Upper lobe of right lung (tissue), 1 donor: ENCODE results near the gene ROR1. TPM values are rescaled to one million over a fixed set of nuclear protein-coding genes. Genes with fewer than 3 reads are reported as not detected.
"Not testable (repeated sequence)": the region's sequence is repeated elsewhere in the genome, so short reads cannot be mapped to it uniquely, and the experiment has no call there.

Source experiments
- ATAC-seq: fragments of 200-7000 bp; cut with Tn5 transposase; one replicate; pipeline ENCODE4 v1.9.1; 2020; ENCODE audit warnings: mild to moderate bottlenecking, moderate library complexity
- DNase-seq: peaks from one replicate; pipeline ENCODE4 v3.0.0-alpha.2; 2020
- H3K27ac ChIP-seq: fragments of 200-600 bp; one replicate; pipeline ENCODE4 v1.8.0; 2022
- H3K27me3 ChIP-seq: fragments of 200-600 bp; one replicate; pipeline ENCODE4 v1.8.0; 2022; ENCODE audit warnings: mild to moderate bottlenecking
- H3K36me3 ChIP-seq: fragments of 200-600 bp; one replicate; pipeline ENCODE4 v1.8.0; 2022
- H3K4me1 ChIP-seq: fragments of 200-600 bp; one replicate; pipeline ENCODE4 v1.8.0; 2022
- H3K4me3 ChIP-seq: fragments of 200-600 bp; one replicate; pipeline ENCODE4 v1.8.0; 2022; ENCODE audit warnings: mild to moderate bottlenecking
- H3K9me3 ChIP-seq: fragments of 200-600 bp; one replicate; pipeline ENCODE4 v1.8.0; 2022
- intact Hi-C: fragments of 100-400 bp; cut with DNase I; formaldehyde crosslinking; loops from one replicate; pipeline ENCODE4 v1.11.0; 2022
- total RNA-seq: library from RNA; stranded (reverse); fragmentation: NEBNext Ultra II Directional; extraction: Animal tissue kit (Norgen Biotek cat#: 25700); gene quantifications from one replicate; pipeline ENCODE4 v1.2.1, GENCODE V29; 2021
- TF ChIP-seq, protein P1 (sequence below): fragments of 200-600 bp; IDR thresholded peaks from one replicate; pipeline ENCODE4 v1.8.0; 2022; ENCODE audit warnings: antibody characterized with exemption
- donor health status: DM: no; HTN: yes; CAD: no; lungs with severe emphysema.

ROR1 gene
- total RNA-seq, 1 donor from 2014 or later: 21.4 TPM

- H3K27me3 ChIP-seq: no peaks in the 10 kb centered on the region
- H3K4me1 ChIP-seq: peaks cover 21% of the 10 kb centered on the region
- no peak overlapping the region for H3K4me3 ChIP-seq
- H3K9me3 ChIP-seq: no peaks in the 10 kb centered on the region
- H3K36me3 ChIP-seq: no peaks in the 10 kb centered on the region
- no peak for DNase-seq
- H3K27ac ChIP-seq: no peak overlapping the region
- TF ChIP-seq, protein P1, sequence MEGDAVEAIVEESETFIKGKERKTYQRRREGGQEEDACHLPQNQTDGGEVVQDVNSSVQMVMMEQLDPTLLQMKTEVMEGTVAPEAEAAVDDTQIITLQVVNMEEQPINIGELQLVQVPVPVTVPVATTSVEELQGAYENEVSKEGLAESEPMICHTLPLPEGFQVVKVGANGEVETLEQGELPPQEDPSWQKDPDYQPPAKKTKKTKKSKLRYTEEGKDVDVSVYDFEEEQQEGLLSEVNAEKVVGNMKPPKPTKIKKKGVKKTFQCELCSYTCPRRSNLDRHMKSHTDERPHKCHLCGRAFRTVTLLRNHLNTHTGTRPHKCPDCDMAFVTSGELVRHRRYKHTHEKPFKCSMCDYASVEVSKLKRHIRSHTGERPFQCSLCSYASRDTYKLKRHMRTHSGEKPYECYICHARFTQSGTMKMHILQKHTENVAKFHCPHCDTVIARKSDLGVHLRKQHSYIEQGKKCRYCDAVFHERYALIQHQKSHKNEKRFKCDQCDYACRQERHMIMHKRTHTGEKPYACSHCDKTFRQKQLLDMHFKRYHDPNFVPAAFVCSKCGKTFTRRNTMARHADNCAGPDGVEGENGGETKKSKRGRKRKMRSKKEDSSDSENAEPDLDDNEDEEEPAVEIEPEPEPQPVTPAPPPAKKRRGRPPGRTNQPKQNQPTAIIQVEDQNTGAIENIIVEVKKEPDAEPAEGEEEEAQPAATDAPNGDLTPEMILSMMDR: no peak
- intact Hi-C loops: no loop called here
- ATAC-seq: no peak
These were observed 46.0 kb downstream of the ROR1 start for GRCh38 chr1:63819795-63820194.

GRCh38 chr1:63821091-63822005, 47.5 kb downstream of the ROR1 start:
- TF ChIP-seq, protein P1: no peak
- no peaks in the 10 kb centered on the region for H3K36me3 ChIP-seq
- intact Hi-C loops: no loop called here
- H3K27me3 ChIP-seq: no peaks in the 10 kb centered on the region
- peaks cover 21% of the 10 kb centered on the region for H3K4me1 ChIP-seq
- H3K4me3 ChIP-seq: no peak overlapping the region
- H3K9me3 ChIP-seq: no peaks in the 10 kb centered on the region
- H3K27ac ChIP-seq: no peak overlapping the region
- peak; percentile 47 for ATAC-seq
- DNase-seq: no peak

DNA sequence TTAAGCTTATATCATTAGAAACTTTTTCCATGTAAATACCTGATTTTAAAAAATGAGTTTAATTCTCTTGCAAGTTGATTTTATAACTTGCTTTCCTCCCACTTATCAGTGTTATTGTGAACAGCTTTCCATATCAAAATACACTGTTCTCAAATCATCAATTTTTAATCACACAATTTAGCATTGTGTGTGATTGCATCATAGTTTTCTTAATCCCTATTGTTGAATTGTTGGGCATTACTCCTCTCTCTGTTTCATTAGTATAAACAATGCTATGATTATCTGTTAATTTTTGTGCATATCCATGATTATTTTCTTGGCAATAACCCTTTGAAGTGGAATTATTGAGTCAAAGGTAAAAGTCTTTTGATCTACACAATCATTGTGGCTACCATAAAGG, 48.7 kb downstream of the ROR1 start:
- Histone ChIP-seq H3K4me3 (no peak overlapping the region), H3K4me1 (peaks cover 13% of the 10 kb centered on the region), H3K27ac (no peak overlapping the region), H3K27me3 (no peaks in the 10 kb centered on the region), H3K9me3 (no peaks in the 10 kb centered on the region), H3K36me3 (no peaks in the 10 kb centered on the region)
- intact Hi-C loops: no loop called here
- DNase-seq: no peak
- ATAC-seq: no peak
- TF ChIP-seq, protein P1: no peak

GRCh38 chr1:63824451-63824850, 50.6 kb downstream of the ROR1 start:
- no peak for ATAC-seq
- H3K4me1 ChIP-seq: peaks cover 13% of the 10 kb centered on the region
- TF ChIP-seq, protein P1: no peak
- H3K9me3 ChIP-seq: no peaks in the 10 kb centered on the region
- intact Hi-C loops: no loop called here
- H3K27me3 ChIP-seq: no peaks in the 10 kb centered on the region
- no peak overlapping the region for H3K27ac ChIP-seq
- H3K4me3 ChIP-seq: no peak overlapping the region
- no peak for DNase-seq
- H3K36me3 ChIP-seq: no peaks in the 10 kb centered on the region

- Histone ChIP-seq H3K27me3 (no peaks in the 10 kb centered on the region), H3K27ac (no peak overlapping the region), H3K9me3 (no peaks in the 10 kb centered on the region), H3K4me1 (peaks cover 13% of the 10 kb centered on the region), H3K36me3 (no peaks in the 10 kb centered on the region), H3K4me3 (no peak overlapping the region)
- no peak for ATAC-seq
- intact Hi-C loops: no loop called here
- no peak for DNase-seq
- TF ChIP-seq, protein P1: no peak
These were observed 51.3 kb downstream of the ROR1 start for GRCh38 chr1:63825111-63825510.

DNA sequence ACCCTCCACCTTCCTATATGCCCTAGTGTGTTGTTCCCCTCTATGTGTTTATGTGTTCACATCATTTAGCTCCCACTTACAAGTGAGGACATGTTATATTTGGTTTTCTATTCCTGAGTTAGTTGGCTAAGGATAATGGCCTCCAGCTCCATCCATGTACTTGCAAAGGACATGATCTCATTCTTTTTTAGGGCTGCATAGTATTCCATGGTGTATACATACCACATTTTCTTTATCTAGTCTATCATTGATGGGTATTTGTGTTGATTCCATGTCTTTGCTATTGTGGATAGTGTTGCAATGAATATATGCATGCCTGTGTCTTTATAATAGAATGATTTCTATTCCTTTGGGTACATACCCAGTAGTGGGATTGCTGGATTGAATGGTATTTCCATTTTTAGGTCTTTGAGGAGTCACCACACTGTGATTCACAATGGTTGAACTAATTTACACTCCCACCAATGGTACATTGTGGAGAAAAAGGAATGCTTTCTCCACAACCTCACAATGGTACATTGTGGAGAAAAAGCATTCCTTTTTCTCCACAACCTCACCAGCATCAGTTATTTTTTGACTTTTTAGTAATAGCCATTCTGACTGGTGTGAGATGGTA, 52.5 kb downstream of the ROR1 start:
- H3K4me3 ChIP-seq, H3K9me3 ChIP-seq, intact Hi-C loops, H3K36me3 ChIP-seq, DNase-seq, ATAC-seq, H3K4me1 ChIP-seq, H3K27ac ChIP-seq, H3K27me3 ChIP-seq: not testable (repeated sequence)
